ENCODE data around the gene KIF3B.
A peak's percentile ranks its signal among the peaks of the same experiment; 100 is the strongest.
"Not testable (repeated sequence)": the region's sequence is repeated elsewhere in the genome, so short reads cannot be mapped to it uniquely, and the experiment has no call there.

Gene KIF3B

DNA sequence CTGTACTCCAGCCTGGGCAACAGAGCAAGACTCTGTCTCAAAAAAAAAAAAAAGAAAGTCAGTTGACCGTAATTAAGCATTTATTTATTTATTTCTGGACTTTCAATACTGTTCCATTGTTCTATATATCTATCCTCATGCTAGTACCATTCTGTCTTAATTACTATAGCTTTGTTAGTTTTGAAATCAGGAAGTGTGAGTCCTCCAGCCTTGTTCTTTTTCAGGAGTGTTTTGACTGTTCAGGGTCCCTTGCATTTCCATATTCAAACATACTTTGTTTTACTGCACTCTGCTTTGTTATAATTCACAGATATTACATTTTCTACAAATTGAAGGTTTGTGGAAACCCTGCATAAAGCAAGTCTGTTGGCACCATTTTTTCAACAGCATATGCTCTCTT lies 43.9 kb downstream of the KIF3B start:
- Histone ChIP-seq H3K4me3 (ENCODE audit: low read length) (no peak overlapping the region), H3K4me2 (ENCODE audit: low read length) (no peak overlapping the region), H3K4me1 (ENCODE audit: control insufficient read depth, insufficient read depth, low read length) (peaks cover 17% of the 10 kb centered on the region), H3K36me3 (ENCODE audit: insufficient read depth, low read length) (peaks cover 12% of the 10 kb centered on the region), H3K27me3 (ENCODE audit: control insufficient read depth, insufficient read depth, low read length) (no peaks in the 10 kb centered on the region), H3K9me3 (replicated peaks; ENCODE audit: low read length) (no peaks in the 10 kb centered on the region), H3K9ac (ENCODE audit: low read depth, low read length) (no peak overlapping the region)

DNA sequence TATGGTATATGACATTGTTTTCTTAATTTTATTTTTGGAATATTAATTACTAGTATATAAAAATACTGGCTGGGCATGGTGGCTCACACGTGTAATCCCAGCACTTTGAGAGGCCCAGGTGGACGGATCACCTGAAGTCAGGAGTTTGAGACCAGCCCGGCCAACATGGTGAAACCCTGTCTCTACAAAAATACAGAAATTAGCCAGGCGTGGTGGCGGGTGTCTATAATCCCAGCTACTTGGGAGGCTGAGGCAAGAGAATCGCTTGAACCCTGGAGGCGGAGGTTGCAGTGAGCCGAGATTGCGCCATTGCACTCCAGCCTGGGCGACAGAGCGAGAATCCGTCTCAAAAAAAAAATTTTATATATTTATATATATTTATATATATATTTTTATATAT lies 44.8 kb downstream of the KIF3B start:
- not testable (repeated sequence) for H3K4me3 ChIP-seq (ENCODE audit: low read length); H3K27me3 ChIP-seq (ENCODE audit: control insufficient read depth, insufficient read depth, low read length); H3K36me3 ChIP-seq (ENCODE audit: insufficient read depth, low read length); H3K9ac ChIP-seq (ENCODE audit: low read depth, low read length); H3K4me2 ChIP-seq (ENCODE audit: low read length); H3K9me3 ChIP-seq (replicated peaks; ENCODE audit: low read length)
- H3K4me1 ChIP-seq (ENCODE audit: control insufficient read depth, insufficient read depth, low read length) = peaks cover 21% of the 10 kb centered on the region

DNA sequence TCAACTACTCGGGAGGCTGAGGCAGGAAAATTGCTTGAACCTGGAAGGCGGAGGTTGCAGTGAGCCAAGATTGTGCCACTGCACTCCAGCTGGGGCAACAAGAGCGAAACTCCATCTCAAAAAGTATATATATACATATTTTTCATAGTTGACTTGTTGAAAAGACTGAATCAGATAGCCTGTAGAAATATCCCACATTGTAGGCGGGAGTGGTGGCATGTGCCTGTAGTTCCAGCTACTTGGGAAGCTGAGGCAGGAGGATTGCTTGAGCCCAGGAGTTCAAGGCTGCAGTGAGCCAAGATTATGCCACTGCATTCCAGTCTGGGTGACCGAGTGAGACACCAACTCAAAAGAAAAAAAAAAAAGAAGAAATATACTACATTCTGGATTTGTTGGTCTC lies 46.3 kb downstream of the KIF3B start:
- not testable (repeated sequence) for H3K9ac ChIP-seq (ENCODE audit: low read depth, low read length); H3K27me3 ChIP-seq (ENCODE audit: control insufficient read depth, insufficient read depth, low read length); H3K36me3 ChIP-seq (ENCODE audit: insufficient read depth, low read length); H3K9me3 ChIP-seq (replicated peaks; ENCODE audit: low read length); H3K4me2 ChIP-seq (ENCODE audit: low read length); H3K4me3 ChIP-seq (ENCODE audit: low read length)
- peaks cover 25% of the 10 kb centered on the region for H3K4me1 ChIP-seq (ENCODE audit: control insufficient read depth, insufficient read depth, low read length)

DNA sequence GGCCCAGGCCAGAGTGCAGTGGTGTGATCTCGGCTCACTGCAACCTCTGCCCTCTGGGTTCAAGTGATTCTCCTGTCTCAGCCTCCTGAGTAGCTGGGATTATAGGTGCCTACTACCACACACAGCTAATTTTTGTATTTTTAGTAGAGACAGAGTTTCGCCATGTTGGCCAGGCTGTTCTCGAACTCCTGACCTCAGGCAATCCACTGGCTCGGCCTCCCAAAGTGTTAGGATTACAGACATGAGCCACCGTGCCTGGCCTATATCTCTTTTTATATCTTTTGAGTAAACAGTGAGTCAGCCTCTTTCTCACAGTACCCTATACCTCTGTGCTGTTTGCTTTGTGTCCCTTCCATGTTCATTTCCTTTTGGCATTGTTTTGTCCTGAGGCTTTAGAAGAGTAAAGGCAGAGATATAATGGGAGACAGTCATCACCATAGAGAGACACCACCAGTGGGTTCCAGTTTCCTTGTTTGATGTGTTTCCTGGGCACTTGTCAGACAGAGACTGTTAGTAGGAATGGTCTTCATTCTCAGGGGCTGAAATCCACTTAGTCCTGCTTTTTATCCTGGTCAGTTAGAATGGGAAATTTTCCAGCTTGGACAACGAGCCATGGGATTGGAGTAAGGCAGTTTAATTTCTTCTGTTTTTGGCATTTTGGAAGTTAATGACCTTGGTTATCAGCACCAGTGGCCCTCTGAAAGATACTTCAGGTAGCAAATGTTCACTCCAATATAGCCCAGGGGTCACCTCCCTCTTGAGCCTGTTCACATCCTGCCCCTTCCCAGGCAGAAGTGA lies 48.5 kb downstream of the KIF3B start:
- Histone ChIP-seq H3K9me3 (replicated peaks; ENCODE audit: low read length) (no peaks in the 10 kb centered on the region), H3K27me3 (ENCODE audit: control insufficient read depth, insufficient read depth, low read length) (no peaks in the 10 kb centered on the region), H3K4me2 (ENCODE audit: low read length) (no peak overlapping the region), H3K4me3 (ENCODE audit: low read length) (no peak overlapping the region), H3K36me3 (ENCODE audit: insufficient read depth, low read length) (peaks cover 9% of the 10 kb centered on the region), H3K9ac (ENCODE audit: low read depth, low read length) (no peak overlapping the region), H3K4me1 (ENCODE audit: control insufficient read depth, insufficient read depth, low read length) (peaks cover 25% of the 10 kb centered on the region)

DNA sequence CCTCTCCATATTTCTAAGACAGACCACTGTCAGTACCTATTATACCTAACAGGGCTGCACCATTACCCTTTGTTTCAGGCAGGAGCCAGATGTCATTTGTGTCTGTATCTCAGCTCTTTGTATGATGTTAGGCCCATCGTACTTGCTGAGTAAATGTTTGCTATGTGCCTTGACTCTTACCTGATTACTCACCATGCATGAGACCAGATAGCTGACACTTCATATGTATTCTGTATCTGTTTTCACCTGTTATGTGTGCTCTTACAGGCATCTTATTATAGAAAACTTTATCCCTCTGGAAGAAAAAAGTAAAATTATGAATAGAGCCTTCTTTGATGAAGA lies 49.0 kb downstream of the KIF3B start:
- no peak overlapping the region for H3K4me2 ChIP-seq (ENCODE audit: low read length)
- H3K4me3 ChIP-seq (ENCODE audit: low read length) = no peak overlapping the region
- H3K4me1 ChIP-seq (ENCODE audit: control insufficient read depth, insufficient read depth, low read length) = peaks cover 26% of the 10 kb centered on the region
- H3K9me3 ChIP-seq (replicated peaks; ENCODE audit: low read length) = no peaks in the 10 kb centered on the region
- no peaks in the 10 kb centered on the region for H3K27me3 ChIP-seq (ENCODE audit: control insufficient read depth, insufficient read depth, low read length)
- H3K9ac ChIP-seq (ENCODE audit: low read depth, low read length) = no peak overlapping the region
- peaks cover 15% of the 10 kb centered on the region for H3K36me3 ChIP-seq (ENCODE audit: insufficient read depth, low read length)

DNA sequence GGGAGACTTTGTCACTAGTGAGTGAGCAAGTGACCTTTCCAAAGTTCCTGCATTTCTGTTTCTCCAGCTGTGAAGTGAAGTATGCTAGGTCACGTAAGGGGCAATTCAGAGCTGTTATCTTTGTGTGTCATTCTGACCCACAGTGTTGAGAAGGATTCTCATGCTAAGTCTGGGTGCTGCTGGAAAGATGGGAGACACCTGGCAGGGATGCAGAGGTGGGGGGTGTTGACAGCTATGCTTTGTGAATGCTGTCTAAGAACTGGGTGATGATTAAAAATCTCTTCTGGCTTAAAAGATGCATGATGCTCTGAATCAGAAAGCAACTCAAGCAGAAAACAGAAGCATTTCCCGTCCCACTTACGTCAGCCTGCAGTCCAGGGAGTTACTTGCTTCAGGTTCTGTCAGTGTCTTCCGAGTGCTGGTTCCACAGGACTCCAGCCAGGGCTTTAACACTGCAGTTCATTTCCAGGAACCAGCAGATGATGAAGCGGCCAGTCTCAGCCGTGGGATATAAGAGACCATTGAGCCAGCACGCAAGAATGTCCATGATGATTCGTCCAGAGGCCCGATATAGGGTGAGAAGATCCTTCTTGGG lies 49.7 kb downstream of the KIF3B start:
- H3K27me3 ChIP-seq (ENCODE audit: control insufficient read depth, insufficient read depth, low read length) = no peaks in the 10 kb centered on the region
- no peak overlapping the region for H3K4me2 ChIP-seq (ENCODE audit: low read length)
- H3K9me3 ChIP-seq (replicated peaks; ENCODE audit: low read length) = no peaks in the 10 kb centered on the region
- no peak overlapping the region for H3K4me3 ChIP-seq (ENCODE audit: low read length)
- H3K9ac ChIP-seq (ENCODE audit: low read depth, low read length) = no peak overlapping the region
- peaks cover 33% of the 10 kb centered on the region for H3K4me1 ChIP-seq (ENCODE audit: control insufficient read depth, insufficient read depth, low read length)
- peaks cover 22% of the 10 kb centered on the region for H3K36me3 ChIP-seq (ENCODE audit: insufficient read depth, low read length)

DNA sequence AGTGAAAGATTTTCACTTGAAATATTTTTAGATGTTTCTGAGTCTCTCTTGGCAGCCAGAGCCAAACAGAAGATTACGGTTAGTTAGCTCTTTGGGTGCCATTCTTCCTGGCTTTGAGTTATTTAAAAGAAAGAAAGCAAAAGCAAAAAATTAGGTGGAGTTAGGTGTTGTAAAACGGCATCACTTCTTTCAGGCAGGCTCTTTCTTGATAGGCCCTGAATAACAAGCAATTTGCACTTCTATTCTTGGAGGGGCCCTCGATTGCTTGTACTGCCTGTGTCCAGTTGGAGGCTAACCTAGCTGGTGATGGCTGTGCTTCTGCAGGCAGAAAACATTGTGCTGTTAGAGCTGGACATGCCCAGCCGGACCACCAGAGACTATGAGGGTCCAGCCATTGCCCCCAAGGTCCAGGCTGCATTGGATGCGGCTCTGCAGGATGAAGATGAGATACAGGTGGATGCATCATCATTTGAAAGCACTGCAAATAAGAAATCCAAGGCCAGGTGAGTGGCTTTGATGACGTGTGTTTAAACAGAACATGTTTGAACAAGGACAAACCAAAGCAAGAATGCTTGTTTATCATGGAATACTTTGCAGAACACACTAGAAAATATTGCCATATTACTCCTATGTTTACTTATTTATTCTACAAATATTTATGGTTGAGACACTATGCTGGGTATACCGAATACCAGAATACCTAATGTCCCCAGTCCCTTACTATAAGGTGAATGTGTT lies 52.5 kb downstream of the KIF3B start:
- Histone ChIP-seq H3K27me3 (ENCODE audit: control insufficient read depth, insufficient read depth, low read length) (no peaks in the 10 kb centered on the region), H3K36me3 (ENCODE audit: insufficient read depth, low read length) (peaks cover 22% of the 10 kb centered on the region), H3K4me3 (ENCODE audit: low read length) (no peak overlapping the region), H3K9ac (ENCODE audit: low read depth, low read length) (no peak overlapping the region), H3K9me3 (replicated peaks; ENCODE audit: low read length) (no peaks in the 10 kb centered on the region), H3K4me2 (ENCODE audit: low read length) (no peak overlapping the region), H3K4me1 (ENCODE audit: control insufficient read depth, insufficient read depth, low read length) (peaks cover 44% of the 10 kb centered on the region)

DNA sequence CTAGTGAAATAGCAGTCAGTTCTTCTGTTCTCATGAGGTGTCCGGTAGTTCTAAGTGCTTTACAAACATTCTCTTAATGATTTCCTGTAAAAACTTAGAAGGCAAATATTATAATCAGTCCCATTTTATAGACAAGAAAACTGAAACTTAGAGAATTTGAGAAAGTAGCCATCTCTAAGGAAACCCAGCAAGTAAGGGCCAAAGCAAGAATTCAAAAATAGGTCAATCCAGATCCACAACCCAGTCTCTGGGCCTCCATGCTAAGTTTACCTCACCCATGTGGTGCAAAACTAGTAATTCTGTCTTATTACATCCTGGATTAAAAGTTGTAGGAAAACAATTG lies 53.1 kb downstream of the KIF3B start:
- H3K36me3 ChIP-seq (ENCODE audit: insufficient read depth, low read length) = peaks cover 22% of the 10 kb centered on the region

DNA sequence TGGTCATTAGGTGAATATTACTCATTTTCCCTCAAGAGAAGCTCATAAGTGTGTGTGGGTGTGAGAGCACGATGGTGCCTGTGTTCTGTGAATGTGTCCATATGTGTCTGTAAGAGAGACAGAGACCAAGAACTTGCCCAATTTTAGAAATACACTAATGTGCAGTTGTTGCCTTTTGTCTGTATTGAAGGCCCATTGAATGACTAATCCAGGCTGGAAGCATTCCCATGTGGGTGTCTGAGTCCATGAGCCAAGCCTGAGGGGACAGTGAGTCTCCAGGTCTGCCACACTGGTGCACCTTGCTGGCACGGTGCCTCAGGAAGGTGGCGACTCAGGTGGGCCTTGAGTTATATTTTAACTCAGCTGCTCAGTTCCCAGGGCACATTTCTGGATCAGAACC lies 55.2 kb downstream of the KIF3B start:
- peak overlapping the region; percentile 9 for H3K4me2 ChIP-seq (ENCODE audit: low read length)
- H3K36me3 ChIP-seq (ENCODE audit: insufficient read depth, low read length) = peaks cover 22% of the 10 kb centered on the region
- no peak overlapping the region for H3K4me3 ChIP-seq (ENCODE audit: low read length)
- H3K27me3 ChIP-seq (ENCODE audit: control insufficient read depth, insufficient read depth, low read length) = no peaks in the 10 kb centered on the region
- H3K9me3 ChIP-seq (replicated peaks; ENCODE audit: low read length) = no peaks in the 10 kb centered on the region
- H3K4me1 ChIP-seq (ENCODE audit: control insufficient read depth, insufficient read depth, low read length) = peaks cover 20% of the 10 kb centered on the region
- no peak overlapping the region for H3K9ac ChIP-seq (ENCODE audit: low read depth, low read length)

More for the DNA sequence above, 53.1 kb downstream of the KIF3B start:
- no peak overlapping the region for H3K4me3 ChIP-seq (ENCODE audit: low read length)
- no peaks in the 10 kb centered on the region for H3K27me3 ChIP-seq (ENCODE audit: control insufficient read depth, insufficient read depth, low read length)
- H3K4me2 ChIP-seq (ENCODE audit: low read length) = no peak overlapping the region
- no peak overlapping the region for H3K9ac ChIP-seq (ENCODE audit: low read depth, low read length)
- peaks cover 39% of the 10 kb centered on the region for H3K4me1 ChIP-seq (ENCODE audit: control insufficient read depth, insufficient read depth, low read length)
- no peaks in the 10 kb centered on the region for H3K9me3 ChIP-seq (replicated peaks; ENCODE audit: low read length)

DNA sequence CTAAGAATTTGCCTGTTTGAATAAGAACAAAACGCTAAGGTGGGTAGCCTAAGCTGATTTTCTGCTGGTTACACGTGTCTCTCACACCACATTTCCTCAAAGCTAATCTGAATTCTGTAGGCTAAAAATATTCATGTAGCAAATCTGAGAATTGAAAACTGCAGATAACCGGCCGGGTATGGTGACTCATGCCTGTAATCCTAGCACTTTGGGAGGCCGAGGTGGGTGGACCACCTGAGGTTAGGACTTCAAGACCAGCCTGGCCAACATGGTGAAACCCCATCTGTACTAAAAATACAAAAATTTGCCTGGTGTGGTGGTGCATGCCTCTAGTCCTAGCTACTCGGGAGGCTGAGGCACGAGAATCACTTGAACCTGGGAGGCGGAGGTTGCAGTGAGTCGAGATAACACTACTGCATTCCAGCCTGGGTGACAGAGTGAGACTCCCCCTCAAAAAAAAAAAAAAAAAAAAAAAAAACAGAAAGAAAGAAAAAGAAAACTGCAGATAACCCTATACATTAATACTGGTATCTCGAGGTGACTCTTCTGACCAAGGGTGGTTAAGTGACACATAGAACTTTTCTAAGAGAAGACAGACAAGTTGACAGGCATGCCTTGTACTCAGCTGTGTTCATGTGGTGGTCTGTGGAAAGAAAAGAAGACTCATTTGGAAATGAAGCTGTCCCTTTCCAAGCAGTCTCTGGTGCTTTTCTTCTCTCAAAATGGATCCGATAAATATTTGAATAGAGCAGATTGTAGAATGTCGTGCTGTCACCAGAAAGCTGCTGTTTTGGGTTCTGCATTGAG lies 55.9 kb downstream of the KIF3B start:
- Histone ChIP-seq H3K9ac (ENCODE audit: low read depth, low read length) (no peak overlapping the region), H3K36me3 (ENCODE audit: insufficient read depth, low read length) (peaks cover 22% of the 10 kb centered on the region), H3K9me3 (replicated peaks; ENCODE audit: low read length) (no peaks in the 10 kb centered on the region), H3K4me3 (ENCODE audit: low read length) (no peak overlapping the region), H3K4me2 (ENCODE audit: low read length) (no peak overlapping the region), H3K4me1 (ENCODE audit: control insufficient read depth, insufficient read depth, low read length) (peaks cover 20% of the 10 kb centered on the region), H3K27me3 (ENCODE audit: control insufficient read depth, insufficient read depth, low read length) (no peaks in the 10 kb centered on the region)

Measured in skeletal muscle satellite cell (primary cell).